KG1 (cell line): ENCODE measurements around the gene ARID4A.
"Not testable (repeated sequence)": the region's sequence is repeated elsewhere in the genome, so short reads cannot be mapped to it uniquely, and the experiment has no call there.

Experiments
- DNase-seq: peaks from one replicate; lab custom pipeline; 2025; lab: John Stamatoyannopoulos, UW

Gene ARID4A

GRCh38 chr14:58362798-58363412, 64.5 kb downstream of the ARID4A start:
- DNase-seq: peak; percentile 31

DNA sequence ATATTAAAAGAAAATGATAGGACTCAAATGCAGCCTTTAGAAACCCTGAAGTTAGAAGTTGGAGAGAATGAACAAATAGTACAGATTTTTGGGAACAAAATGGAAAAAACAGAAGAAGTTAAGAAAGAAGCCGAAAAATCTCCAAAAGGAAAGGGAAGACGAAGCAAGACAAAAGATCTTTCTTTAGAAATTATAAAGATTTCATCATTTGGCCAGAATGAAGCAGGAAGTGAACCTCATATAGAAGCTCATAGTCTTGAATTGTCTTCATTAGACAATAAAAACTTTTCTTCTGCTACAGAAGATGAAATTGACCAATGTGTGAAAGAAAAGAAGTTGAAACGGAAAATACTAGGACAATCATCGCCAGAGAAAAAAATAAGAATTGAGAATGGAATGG, 66.0 kb downstream of the ARID4A start:
- DNase-seq: no peak

- DNase-seq: no peak
These were observed 68.9 kb downstream of the ARID4A start for GRCh38 chr14:58367296-58367695.

GRCh38 chr14:58368956-58369355, 70.6 kb downstream of the ARID4A start:
- no peak for DNase-seq

DNA sequence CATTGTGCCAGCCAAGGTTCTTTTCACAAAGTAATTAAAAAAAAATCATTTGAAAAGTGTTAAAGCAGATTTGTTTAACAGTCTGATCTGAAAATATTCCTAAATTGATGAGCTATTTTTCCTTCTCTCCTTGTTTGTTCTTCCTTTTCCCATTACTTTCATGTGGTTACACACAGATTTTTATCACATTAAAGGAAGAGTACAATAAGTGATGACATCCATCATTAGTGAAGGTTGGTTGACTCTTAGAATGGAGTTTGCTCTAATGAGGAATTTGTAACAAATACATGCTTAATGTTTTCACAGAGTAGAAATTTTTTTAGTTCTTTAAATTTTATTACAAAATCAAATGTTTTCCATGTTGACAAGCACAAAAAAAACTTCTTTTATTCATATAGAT, 78.4 kb downstream of the ARID4A start:
- DNase-seq: no peak

- DNase-seq: no peak
These were observed 92.5 kb downstream of the ARID4A start for GRCh38 chr14:58390830-58391229.

DNA sequence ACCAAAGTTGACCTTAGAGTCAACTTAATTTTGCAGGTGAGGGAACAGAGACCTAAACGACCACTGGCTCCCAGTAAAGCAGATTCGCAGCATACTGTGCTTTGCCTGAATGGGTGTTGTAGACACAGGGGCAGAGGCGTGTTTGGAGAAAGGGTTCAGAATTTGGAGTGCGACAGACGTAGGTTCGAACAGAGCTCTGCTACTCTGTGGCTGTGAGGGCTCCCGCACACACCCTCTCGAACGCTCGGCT, 97.1 kb downstream of the ARID4A start:
- no peak for DNase-seq

DNA sequence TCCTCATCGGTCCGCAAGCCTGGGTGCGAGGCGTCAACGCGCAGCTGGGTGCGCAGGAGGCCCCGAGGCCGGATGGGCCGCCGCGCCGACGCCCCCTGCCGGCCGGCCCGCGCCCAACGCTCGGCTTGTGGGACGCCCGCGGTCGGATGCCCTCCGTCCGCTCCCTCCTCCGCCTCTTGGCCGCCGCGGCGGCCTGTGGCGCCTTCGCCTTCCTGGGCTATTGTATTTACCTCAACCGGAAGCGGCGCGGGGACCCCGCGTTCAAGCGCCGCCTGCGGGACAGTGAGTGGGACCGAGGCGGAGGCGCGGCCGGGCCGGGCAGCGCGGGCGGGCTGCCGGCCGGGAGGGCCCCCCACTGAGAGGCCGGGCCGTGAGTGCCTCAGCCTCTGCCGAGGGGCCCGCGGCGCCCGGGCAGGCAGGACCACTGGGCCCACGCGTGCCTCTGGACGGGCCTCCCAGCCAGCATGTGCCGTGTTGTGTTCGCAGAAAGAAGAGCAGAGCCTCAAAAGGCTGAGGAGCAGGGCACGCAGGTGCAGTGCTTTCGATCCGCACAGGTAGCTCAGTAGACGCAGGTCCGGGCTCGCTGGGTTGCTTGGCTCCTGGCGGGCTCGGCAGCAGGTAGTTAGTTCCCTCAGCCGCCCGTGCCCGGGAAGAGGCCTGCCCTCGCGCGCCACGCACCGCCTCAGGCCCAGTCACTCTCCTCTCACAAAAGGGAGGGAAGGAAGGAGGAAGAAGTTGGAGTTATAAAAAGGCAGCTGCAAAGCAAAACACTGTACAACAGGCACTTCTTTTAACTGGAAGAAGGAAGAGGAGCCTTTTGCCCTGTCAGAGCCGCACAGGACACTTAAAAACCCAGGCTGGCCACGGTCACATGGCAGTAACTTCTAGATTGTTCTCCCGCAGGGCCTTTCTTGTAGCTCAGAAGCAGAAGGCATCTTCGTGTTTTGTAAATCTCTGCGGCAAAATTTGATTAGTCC, 97.7 kb downstream of the ARID4A start, which contains the start of gene TOMM20L:
TOMM20L (plus strand) TSS at position 119 of the 977 bp plus-strand sequence; CDS start at position 147, 28 bp downstream.
- DNase-seq: peak; percentile 28

DNA sequence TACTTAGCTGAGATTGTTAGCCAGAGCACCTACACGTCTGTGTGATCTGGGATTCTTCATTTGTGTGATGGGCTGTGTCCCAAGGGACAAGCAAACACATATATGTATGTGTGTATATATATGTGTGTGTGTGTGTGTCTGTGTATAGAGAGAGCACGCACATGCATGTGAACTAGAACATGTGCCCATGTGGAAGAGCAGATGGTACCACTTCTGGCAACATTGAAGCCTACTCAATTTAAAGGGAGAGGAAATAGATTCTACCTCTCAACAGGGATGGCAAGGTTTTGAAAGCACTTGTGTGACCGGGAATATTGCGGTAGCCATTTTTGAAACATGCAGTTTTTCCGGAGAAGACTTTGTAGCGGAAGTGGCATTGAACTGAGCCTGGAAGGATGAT, 98.8 kb downstream of the ARID4A start:
- DNase-seq: no peak

DNA sequence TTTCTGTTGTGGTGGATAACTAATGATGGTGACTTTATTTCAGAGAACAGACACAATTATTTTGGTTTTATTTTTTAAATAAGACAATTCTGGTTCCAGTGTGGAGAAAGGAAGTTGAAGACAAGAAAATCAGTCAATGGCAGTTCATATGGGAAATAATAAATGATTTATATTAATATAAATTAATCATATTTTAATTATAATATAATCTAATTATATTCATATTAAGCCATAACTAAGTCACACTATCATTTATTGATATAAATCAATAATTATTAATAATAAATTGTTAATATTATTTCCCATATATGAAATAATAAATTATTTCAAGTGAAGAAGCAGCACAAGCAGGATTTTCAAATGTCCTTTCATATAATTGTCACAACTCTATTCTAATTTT, 100.1 kb downstream of the ARID4A start:
- no peak for DNase-seq

- no peak for DNase-seq
These were observed 100.5 kb downstream of the ARID4A start for GRCh38 chr14:58398895-58399294.

DNA sequence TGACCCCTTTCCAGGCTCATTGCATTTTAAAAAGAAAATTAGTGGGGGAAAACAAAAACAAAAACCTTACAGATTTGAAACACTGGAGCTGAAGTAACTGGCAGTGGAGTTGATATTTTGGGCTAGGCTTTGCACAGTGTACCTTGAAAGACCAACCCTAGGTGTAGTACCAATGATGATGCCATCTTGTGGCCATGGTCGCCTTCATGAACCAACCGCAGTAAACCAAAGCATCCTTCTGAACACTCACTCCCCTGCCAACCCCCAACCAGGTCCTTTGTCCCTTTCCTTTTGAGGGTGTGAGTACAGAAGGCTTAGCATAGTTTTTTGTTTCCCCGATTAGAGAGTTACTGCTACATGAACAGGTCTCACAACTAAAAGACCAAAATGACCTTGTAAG, 103.2 kb downstream of the ARID4A start:
- no peak for DNase-seq

DNA sequence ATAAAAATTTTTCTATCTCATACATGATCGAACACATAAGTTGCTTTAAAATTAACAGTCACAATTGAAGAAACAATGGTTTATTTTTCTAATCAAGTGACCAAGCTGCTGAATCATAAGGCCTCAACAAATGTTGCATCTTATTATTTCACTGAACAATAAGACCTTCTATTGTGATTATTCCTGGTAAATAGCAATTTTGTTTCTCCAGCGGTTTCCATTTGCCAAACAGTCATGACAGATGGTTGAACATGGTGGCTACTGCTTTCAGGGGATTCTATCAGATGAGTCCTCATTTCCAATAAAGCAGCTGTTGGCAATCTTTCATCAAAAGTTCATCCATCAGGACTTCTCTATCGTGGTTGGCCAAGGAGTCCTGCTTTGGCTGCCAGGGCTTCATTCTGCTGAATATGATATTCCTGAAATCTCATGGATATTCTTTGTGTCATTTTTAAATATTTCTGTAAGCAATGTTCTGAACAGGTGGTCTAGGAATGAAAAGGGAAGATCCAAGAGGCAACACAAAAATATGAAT, 110.4 kb downstream of the ARID4A start:
- DNase-seq: no peak

DNA sequence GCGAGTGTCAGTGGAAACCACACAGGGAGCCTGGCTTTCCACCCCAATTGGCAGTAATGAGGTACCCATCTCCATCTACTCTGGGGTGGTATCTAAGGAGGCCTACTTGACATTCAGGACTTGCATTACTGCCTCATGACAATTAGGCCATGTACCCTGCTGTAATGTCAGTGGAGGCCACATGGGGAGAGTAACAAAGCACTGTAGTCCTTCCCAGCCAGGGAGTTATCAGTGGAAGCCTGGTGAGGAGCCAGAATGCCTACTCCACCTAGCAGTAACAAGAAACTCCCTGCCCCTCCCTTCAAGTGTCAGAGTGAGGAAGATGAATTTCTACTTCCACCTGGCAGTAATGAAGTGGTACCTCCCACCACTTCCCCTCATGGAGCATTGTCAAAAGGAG, 116.5 kb downstream of the ARID4A start:
- DNase-seq: no peak

GRCh38 chr14:58415636-58416547, 117.5 kb downstream of the ARID4A start:
- DNase-seq: no peak

DNA sequence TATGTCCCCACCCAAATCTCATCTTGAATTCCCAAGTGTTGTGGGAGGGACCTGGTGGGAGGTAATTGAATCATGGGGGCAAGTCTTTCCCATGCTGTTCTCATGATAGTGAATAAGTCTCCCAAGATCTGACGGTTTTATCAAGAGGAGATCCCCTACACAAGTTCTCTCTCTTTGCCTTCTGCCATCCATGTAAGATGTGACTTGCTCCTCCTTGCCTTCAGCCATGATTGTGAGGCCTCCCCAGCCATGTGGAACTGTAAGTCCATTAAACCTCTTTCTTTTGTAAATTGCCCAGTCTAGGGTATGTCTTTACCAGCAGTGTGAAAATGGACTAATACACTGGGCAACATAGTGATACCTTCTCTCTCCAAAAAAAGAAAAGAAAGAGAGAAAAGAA, 118.6 kb downstream of the ARID4A start:
- not testable (repeated sequence) for DNase-seq
